NCI-H2227 treated with DMSO at 0.1 percent for 48 hours (cell line): ENCODE results near the gene SEC14L3.

Experiments used
- DNase-seq: peaks from one replicate; lab custom pipeline; 2025; lab: John Stamatoyannopoulos, UW

The SEC14L3 gene

DNA sequence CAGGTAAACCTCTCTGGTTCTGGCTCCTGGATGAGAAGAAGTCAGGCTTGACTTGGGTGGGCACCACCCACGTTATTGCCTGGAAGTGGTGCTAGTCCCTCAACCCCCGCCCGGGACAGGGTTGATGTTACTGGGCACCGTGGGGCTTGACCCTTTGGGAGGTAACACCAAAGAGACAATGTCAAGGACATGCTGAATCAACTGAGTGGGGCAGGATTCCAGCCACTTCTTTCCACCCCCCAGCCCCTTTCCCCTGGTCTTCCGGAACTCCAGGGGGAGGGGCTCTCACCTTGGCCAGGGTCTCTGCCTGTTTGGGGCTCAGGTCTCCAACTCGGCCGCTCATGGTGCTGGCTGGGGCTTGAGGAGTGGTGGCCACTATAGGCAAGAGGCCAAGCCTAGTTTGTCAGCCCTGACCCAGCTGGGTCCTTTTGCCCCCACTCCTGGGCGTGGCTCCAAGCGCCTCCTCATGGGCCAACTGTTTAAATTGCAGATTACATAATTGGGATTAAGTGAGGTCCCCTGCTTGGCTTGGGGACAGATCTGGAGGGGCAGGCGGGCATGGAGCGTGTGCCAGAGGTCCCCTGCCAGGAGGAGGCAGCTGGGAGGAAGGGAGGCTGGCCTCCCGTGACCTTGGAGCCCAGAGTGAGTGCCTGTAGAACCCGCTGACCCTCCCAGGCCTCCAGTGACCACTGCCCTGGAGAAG lies at the start of gene SEC14L3:
Gene SEC14L3, minus strand, starts transcription at position 402 of the 703 bp plus-strand sequence. Its CDS starts 59 bp downstream, at position 343.
- DNase-seq = no peak

DNA sequence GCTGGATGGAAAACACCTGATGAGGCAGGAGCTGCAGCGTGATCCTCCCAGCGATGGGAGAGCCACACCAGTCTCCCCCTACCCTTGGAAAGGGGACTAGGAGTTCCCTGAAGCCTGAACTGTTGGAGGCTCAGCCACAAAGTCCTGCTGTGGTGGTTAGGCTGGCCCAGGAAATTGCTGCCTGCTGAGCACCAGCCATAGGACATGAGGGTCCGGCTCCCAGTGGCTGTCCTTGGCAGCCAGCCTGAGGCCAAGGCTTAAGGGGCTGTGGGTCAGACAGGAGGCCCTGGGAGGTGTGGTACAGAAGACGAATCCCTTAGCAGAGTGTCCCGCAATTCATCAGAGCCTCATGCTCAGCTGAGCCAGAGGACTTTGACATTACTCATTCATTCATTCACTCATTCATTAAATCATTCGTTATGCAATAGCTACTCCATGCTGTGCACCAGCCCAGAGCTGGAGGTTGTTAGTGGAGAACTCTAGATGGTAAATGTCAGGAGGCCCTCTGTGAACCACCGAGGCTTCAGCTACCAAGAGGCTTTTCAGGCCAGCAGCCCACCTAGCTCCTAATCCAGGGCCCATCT lies 48.1 kb upstream of the SEC14L3 start:
- no peak for DNase-seq

DNA sequence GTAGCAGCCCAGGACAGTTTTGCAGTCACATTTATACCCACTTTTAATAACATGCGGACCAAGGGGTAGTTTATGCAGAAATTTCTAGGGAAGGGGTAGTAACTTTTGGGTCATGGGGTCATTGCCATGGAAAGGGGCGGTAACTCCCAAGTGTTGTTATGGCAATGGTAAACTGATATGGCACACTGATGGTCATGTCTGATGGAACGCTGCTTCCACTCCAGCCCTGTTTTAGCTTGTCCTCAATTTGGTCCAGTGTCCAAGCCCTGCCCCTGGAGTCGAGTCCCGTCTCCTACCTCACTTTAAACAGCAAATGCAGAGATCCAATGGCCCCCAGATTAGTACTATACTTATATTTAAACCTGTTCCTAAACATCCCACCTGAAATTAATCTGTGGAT lies 44.9 kb upstream of the SEC14L3 start:
- DNase-seq = no peak

DNA sequence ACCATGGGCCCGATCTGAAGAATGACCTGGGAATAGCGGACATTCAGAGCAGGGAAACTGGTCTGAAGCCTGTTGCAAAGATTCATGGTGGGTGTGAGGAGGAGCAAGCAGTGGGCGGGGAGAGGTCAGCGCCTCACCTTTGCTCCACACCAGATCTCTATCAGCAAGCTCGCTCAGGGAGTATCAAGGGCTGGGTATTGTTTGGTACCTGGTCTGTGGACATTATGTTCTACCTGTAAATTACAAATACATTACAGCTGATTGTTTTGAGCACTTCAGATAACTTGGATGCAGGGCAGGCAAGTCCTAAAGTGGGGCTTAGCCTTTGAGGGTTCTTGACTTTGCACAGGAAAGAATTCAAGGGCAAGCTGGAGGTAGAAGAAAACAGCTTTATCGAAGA lies 44.5 kb upstream of the SEC14L3 start:
- no peak for DNase-seq

DNA sequence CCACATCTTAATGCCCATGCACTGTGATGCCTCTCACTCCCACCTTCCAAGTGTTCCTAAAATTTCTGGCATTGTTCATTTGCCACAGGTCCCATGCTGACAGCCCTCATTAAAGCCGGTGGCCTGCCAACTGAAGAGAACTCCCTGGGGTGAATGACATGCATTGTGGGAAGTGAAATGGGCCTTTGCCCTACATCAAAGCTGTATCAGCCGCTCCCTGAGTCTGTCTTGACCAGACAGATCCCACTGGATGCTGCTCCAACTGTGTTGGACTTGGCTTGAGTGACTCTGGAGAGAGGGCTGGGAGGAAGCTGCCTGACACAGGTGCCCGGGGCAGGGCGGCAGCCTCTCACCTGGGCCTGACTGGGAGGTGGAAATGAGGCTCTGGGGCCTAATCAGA lies 42.4 kb upstream of the SEC14L3 start:
- no peak for DNase-seq

DNA sequence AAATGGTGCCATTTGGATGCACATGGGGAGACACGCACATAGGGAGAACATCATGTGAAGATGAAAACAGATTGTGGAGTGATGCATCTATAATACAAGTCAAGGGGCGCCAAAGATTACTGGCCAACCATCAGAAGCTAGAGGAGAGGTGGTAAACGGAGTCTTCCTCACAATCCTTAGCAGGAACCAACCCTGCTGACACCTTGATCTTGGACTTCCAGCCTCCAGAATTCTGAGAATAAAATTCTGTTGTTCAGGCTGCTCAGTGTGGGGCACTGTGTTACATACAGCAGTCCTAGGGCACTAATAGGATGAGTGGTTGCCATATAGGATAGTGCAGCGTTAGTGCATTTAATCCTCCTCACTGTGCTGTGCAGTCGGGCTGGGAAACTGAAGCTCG lies 41.6 kb upstream of the SEC14L3 start:
- no peak for DNase-seq

DNA sequence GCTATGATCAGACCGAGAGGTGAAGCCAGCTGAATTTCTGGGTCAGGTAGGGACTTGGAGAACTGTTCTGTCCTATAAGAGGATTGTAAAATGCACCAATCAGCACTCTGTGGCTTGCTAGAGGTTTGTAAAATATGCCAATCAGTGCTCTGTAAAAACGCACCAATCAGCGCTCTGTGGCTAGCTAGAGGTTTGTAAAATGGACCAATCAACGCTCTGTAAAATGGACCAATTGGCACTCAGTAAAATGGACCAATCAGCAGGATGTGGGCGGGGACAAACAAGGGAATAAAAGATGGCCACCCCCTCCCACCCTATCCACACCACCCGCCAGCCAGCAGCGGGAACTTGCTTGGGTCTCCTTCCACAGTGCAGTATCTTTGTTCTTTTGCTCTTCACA lies 40.1 kb upstream of the SEC14L3 start:
- DNase-seq = no peak

DNA sequence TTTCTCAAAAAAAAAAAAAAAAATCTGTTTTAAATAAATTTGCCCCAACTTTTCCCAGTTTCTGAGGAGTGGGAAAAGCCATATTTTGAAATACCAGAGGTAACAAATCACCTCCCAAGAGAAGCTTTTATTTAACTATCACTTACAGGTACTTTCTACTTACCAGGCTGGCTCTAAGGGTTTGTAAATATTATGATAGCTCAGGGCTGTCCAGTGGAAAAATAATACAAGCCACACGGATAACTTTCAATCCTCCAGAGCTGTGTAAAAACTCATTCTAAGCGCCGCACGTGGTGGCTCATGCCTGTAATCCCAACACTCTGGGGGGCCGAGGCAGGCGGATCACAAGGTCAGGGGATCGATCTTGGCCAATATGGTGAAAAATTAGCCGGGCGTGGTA lies 39.3 kb upstream of the SEC14L3 start:
- DNase-seq = no peak

DNA sequence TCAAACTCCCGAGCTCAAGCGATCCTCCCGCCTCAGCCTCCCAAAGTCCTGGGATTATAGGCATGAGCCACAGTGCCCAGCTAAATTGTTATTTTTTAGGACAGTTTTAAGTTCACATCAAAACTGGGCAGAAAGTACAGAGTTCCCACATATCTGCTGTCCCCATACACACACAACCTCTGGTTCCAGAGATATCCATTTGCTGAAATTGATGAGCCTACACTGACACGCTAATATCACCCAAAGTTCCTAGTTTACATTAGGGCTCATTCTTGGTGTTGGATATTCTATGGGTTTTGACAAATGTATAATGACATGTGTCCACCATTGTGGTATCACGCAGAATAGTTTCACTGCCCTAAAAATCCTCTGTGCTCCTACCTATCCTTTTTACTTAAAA lies 36.4 kb upstream of the SEC14L3 start:
- DNase-seq = no peak

DNA sequence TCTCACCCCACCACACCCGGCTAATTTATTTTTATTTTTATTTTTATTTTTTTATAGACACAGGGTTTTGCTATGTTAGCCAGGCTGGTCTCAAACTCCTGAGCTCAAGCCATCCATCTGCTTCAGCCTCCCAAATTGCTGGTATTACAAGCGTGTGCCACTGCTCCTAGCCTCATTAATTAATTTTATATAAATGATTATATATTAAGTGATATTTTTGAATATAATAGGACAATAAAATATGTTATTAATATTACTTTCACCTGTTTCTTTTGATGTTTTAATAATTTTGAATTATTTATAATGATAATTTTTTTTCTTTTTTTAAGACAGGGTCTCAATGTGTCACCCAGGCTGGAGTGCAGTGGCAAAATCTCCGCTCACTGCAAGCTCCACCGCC lies 35.9 kb upstream of the SEC14L3 start:
- no peak for DNase-seq

DNA sequence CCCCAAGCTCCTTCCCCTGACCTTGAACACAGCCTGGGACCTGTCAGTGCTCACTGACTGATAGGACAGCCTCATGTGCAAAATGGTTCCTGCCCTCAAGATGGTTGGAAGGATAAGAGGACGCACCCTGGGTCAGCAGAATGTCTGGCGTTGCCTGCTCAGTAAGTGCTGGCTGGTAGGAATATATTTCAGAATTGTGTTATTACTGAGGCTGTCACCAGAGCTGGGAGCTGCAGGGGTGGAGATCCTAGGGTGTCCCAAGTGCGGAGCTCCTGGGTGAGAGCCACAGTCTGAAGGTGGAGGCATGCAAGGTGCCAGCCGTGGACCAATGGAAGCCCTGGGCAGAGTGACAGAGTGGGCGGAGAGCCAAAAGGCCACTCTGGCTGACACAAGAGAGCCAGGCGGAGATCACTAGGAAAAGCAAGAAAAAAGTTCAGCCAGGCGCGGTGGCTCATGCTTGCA lies 34.7 kb upstream of the SEC14L3 start:
- DNase-seq = no peak

DNA sequence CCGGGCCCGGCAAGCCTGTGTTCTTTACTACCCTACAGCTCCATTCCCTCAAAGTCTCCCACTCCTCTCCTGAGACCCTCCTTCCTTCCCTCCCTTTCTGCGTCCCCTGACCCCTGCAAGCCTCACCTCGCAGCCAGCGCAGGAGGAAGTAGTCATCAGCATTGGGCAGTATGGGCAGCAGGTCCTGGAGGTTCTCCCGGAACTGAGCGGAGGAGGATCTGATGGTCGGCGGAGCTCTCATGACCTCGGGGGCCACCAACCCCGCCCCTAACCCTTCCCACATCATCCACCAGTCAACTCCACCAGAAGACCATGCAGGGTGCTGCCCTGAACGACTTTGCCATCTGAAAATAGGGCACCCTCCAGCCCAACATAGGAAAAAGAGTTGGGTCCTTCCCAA lies 31.7 kb upstream of the SEC14L3 start:
- no peak for DNase-seq

DNA sequence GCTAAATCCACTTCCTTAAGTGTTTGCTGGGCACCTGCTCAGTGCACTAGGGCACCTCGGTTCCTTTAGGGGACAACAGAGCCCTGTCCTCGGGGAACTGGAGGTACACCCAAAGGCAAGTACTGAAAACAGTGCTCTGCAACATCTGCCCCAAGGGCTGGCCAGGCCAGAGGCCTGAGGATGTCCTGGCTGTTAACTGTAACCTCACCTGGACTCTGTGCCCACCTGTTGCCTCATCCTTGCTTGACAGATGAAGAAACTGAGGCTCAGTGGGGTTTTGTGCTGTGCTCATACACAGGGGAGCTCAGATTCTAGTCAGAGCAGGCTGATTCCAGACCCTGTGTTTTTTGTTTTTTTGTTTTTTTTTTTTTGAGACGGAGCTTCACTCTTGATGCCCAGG lies 31.1 kb upstream of the SEC14L3 start:
- DNase-seq = no peak

DNA sequence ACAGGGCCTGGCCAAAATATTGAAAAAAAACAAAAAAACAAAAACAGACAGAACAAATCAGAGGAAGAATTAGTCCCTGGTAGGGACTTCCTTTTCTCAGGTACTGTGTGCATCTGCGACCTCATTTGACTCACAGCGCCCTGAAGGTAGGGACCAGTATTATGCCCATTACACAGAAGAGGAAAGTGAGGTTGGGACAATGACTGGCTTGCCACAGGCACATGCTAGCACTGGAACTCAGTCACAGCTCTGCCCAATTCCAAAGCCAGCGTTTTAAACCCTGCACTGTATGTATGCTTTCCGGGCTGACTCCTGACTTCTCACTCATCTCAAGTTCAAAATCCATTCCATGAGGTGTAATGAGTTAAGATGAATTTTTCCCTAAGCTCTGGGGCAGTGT lies 30.3 kb upstream of the SEC14L3 start:
- no peak for DNase-seq

DNA sequence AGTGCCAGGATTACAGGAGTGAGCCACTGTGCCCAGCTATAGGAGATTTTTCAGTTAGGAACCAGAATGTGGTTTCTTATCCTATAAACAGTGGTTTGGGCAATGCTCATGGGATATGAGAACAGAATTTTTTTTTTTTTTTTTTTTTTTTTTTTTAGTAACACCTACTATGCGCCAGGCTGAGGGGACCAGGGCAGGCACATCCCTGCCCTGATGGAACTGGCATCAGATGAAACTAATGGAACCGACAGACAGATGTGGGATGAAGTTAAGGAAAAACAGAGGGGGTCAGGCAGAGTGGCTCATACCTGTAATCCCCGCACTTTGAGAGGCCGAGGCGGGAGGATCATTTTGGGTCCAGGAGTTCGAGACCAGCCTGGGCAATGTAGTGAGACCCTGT lies 28.8 kb upstream of the SEC14L3 start:
- DNase-seq = no peak

DNA sequence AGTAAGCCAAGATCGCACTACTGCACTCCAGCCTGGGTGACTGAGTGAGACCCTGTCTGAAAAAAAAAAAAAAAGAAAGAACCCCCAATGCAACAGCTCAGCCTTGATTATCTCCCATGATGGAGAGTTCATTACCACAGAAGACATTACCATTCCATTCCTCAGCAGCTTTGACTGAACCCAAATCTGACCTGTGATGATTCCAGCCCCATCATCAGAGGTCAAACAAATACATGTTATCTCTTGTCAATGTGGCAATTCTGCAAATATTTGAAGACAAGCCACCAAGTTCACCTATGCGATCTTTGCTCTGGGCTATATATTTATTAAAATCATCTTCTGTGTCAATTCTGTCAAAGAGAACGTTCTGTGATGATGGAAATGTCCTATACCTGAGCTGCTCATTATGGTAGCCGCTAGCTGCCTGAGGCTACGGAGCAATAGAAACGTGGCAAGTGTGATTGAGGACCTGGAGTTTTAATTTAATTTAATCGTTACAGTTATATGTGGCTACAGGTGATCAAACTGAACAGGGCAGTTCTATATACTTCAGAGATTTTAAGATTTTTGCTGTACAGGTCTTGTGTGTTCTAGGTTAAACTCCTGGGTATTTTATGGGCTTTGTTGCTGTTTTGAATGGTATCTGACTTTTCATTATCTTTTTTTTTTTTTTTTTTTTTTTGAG lies 25.8 kb upstream of the SEC14L3 start:
- DNase-seq = no peak

DNA sequence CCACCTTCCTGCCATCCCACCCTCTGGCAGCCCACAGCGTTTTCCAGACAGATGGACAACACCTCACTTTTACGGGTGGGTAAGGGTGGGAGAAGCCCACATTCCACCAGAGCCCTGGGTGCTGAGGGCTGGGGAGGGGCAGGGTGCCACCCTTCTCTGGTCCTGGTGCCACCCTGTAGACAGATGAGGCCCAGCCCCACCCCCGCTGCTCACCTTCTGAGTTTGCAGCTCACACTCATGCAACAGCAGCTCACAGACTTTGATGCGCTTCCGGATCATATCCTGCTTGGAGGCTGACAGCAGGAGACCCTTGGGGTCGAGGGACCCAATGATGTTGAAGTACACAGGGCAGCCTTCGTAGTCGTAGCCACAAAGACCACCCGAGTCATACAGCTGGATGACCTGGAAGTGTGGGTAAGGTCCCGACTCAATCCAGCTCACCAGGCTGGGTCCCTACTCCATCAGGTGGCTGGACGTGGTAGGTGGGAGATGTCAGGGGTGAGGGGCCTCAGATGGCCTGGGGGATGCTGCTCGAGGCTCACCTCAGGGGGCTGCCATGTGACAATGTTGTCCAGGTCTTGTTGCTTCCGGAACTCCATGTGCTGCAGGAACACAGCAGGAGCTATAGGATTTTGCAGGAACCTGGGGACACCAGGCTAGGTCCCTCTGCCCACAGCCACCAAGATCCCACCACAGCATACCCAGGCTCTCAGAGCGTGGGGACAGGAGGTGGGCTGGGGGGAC lies 23.4 kb upstream of the SEC14L3 start:
- no peak for DNase-seq

DNA sequence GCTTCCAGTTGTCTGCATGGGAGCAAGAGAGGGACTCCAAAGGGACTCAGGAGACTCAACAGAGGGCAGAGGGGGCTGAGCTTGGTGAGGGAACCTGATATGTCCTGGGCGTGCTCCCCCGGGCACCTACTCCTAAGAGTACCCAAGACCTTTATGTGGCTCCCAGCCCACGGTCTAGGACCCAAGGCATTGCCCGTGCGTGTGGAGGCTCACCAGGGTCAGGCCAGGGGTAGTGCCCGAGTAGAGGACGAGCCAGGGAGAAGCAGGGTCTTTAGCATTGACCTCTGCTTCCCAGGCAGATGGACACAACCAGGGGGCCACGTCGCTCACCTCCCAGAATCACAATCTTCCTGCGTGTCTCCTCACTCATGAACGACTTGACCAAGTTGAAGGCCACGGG lies 20.3 kb upstream of the SEC14L3 start:
- DNase-seq = no peak

DNA sequence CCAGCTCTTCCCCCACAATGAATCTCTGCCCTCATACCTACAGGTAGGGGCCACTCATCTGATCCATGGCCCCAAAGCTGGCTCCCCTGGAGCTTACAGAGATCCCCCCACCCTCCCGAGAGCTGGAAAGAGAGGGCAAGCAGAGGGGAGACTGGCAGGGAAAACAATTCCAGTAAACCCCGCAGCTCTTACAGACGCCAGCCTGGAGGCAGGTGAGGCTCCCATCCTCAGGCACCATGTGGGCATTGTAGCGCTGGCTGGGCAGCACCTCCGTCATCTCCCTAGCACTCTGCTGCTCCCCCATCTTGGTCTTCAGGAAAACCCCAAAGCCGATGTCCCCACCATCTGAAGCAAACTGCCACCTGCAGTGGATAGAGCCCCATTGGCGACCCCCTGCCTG lies 19.6 kb upstream of the SEC14L3 start:
- no peak for DNase-seq

DNA sequence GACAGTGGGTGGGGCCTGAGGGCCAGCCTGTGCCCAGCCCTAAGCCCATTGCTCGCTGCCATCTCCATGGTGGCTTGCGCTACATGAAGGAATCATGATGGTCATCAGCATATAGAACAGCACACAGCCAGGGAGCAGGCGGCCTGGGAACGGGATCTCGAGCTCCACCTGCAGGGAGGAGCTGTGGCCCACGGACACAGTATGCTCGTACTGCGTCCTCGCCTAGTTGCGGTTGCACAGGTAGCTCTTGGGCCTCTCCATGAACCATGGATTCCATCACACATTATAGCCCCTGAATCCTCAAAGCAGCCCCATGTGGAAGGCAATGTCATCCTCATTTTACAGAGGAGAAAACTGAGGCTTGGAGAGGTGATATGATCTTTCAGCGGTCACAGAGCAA lies 18.6 kb upstream of the SEC14L3 start:
- no peak for DNase-seq

DNA sequence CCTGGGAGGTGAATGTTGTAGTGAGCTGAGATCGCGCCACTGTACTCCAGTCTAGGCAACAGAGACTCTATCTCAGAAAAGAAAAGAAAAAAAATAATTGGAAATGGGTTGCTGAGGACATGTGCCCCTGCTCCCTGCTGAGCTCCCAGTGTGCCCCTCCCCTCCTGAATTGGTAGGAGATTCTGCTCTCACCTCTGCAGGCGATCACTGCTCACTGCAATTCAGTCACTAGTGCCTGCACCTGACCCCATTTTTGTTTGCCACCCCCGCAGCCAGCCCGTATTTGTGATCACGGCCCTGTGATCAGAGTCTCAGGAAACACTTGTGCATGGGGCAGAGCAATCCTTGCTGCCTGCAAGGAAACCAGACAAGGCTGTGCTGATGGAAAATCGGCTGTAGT lies 16.3 kb upstream of the SEC14L3 start:
- no peak for DNase-seq

DNA sequence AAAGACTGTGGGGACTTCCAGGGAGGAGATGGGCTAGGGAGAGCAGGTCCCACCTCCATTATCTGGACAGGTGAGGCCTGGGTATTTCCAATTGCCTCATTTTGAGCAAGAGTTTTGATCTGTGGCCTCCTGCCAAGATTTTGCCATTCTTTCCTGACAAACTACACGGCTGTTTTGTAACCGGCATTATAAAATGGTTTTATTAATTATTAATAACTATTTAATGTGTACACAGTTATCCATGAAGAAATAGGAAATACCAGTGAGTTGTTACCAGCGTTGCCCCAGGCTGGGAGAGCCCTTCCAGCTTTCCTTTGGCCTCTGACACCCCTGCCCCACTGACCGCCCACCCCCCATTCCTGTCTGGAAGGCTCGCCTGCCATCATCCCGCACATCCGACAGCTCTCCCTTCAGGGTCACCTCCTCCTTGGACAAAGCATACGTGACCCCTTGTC lies 14.9 kb upstream of the SEC14L3 start:
- no peak for DNase-seq

DNA sequence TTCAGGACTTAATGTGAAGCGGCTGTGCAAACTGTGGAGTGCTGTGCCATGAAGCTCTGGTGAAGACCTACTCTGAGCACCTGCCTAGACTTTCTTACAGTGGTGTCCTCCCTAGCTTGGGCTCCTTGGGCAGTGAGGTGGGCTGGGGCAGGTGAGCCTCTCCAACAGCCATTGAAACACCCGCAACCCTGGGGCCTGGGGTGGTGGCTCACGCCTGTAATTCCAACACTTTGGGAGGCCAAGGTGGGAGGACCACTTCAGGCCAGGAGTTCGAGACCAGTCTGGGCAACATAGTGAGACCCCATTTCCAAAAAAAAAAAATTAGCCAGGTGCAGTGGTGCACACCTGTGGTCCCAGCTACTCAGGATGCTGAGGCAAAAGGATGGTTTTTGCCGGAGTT lies 14.3 kb upstream of the SEC14L3 start:
- no peak for DNase-seq
